ENCODE data around the gene CAMTA1. TPM values are rescaled to one million over a fixed set of nuclear protein-coding genes. Genes with fewer than 3 reads are reported as not detected.

CAMTA1 gene
- total RNA-seq, 1 donor = 56.1 TPM

- no peak overlapping the region for H3K4me3 ChIP-seq (ENCODE audit: low read depth, low read length)
- DNase-seq (ENCODE audit: low read depth) = peak; percentile 13
- peak; percentile 43 for TF ChIP-seq CTCF (IDR thresholded peaks at IDR 0.05; ENCODE audit: insufficient read depth, low read depth, low read length)
Measured at GRCh38 chr1:7755448-7755847, 970.2 kb downstream of the CAMTA1 start.

- TF ChIP-seq CTCF (IDR thresholded peaks at IDR 0.05; ENCODE audit: insufficient read depth, low read depth, low read length) = no peak
- DNase-seq (ENCODE audit: low read depth) = no peak
- H3K4me3 ChIP-seq (ENCODE audit: low read depth, low read length) = no peak overlapping the region
Measured at GRCh38 chr1:7760245-7760644, 975.0 kb downstream of the CAMTA1 start.

- TF ChIP-seq CTCF (IDR thresholded peaks at IDR 0.05; ENCODE audit: insufficient read depth, low read depth, low read length) = no peak
- no peak for DNase-seq (ENCODE audit: low read depth)
- no peak overlapping the region for H3K4me3 ChIP-seq (ENCODE audit: low read depth, low read length)
Measured at GRCh38 chr1:7761103-7761502, 975.8 kb downstream of the CAMTA1 start.

GRCh38 chr1:7767176-7767575 lies 981.9 kb downstream of the CAMTA1 start:
- TF ChIP-seq CTCF (IDR thresholded peaks at IDR 0.05; ENCODE audit: insufficient read depth, low read depth, low read length) = no peak
- DNase-seq (ENCODE audit: low read depth) = no peak
- H3K4me3 ChIP-seq (ENCODE audit: low read depth, low read length) = no peak overlapping the region

GRCh38 chr1:7768583-7768982 lies 983.3 kb downstream of the CAMTA1 start:
- DNase-seq (ENCODE audit: low read depth) = no peak
- no peak for TF ChIP-seq CTCF (IDR thresholded peaks at IDR 0.05; ENCODE audit: insufficient read depth, low read depth, low read length)
- H3K4me3 ChIP-seq (ENCODE audit: low read depth, low read length) = no peak overlapping the region

- H3K4me3 ChIP-seq (ENCODE audit: low read depth, low read length) = no peak overlapping the region
- DNase-seq (ENCODE audit: low read depth) = no peak
- no peak for TF ChIP-seq CTCF (IDR thresholded peaks at IDR 0.05; ENCODE audit: insufficient read depth, low read depth, low read length)
Measured at GRCh38 chr1:7769673-7770412, 984.6 kb downstream of the CAMTA1 start.

GRCh38 chr1:7770669-7770996 lies 985.4 kb downstream of the CAMTA1 start:
- DNase-seq (ENCODE audit: low read depth) = no peak
- no peak for TF ChIP-seq CTCF (IDR thresholded peaks at IDR 0.05; ENCODE audit: insufficient read depth, low read depth, low read length)
- H3K4me3 ChIP-seq (ENCODE audit: low read depth, low read length) = peak overlapping the region; percentile 92

Measured in fibroblast of villous mesenchyme (primary cell).